Stimulated activated CD4-positive, alpha-beta T cell treated with anti-CD3 and anti-CD28 coated beads, Interleukin-12 subunit alpha, Interleukin-12 subunit beta, amount 100 ng/mL, for 48 hours (primary cell): ENCODE data around the gene MPND.
A peak's percentile ranks its signal among the peaks of the same experiment; 100 is the strongest.

Source experiments
- DNase-seq, 3 donors: peaks; one replicate each; pipeline ENCODE4 v3.0.0-alpha.2; 2020; ENCODE audit warnings: low read depth in 2 of 3, low spot score in 1 of 3

The MPND gene

GRCh38 chr19:4319067-4319718 lies 24.2 kb upstream of the MPND start:
- no peak for DNase-seq

- DNase-seq: no peak
Measured at GRCh38 chr19:4320419-4320818, 22.9 kb upstream of the MPND start.

GRCh38 chr19:4322942-4323665 lies 20.3 kb upstream of the MPND start:
- DNase-seq: no peak

- DNase-seq: no peak
Measured at GRCh38 chr19:4323692-4324091, 19.7 kb upstream of the MPND start.

GRCh38 chr19:4324228-4324627 lies 19.1 kb upstream of the MPND start:
- no peak for DNase-seq

DNA sequence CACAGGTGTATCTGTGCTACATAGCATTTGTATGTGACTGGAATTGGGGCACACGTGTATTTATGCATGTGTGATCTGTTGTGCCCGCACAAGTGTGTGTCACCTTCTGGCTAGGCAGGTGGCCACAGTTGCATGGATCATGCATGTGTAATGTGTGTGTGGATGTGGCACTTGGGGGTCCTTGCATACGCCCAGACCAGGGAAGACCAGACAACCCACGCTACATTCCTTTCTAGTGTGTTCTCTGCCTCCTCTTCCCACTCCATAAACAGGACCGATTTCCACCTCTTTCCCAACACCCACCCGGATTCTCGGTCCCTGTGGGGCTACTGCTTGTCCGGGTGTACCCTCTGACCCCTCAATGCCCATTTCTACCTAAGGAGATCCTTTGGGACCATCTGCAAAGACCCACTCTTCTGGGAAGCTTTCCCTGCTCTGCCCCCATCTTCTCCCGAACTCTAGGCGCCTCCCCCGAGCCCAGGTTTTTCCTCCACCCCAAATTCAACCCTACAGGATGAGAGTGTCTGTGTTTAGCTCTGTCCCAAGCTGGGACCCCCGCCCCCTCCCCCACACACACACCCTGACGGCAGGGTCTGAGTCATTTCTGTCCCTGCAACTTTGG lies 17.0 kb upstream of the MPND start:
- no peak for DNase-seq

DNA sequence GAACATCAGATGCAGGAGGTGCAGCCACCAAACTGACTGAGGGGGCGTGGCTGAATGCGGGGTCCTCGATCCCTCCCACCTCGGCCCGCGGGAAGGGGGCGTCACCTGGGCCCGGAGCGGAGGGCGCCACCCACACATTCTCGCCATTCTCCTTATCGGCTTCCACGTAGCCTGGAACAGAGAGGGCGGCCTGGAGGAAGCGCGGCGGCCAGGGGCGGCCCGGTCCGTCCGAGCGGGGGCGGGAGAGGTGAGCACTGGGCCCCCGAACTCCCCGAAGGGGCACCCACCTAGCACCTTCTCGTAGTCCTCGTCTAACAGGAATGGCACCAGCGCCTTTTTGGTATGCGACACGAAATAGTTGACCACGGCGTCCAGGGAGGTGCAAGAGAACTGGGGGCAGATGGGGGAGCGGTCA lies 16.5 kb upstream of the MPND start:
- DNase-seq: no peak

- peak; percentile 59 to 86 (median 80) for DNase-seq
Measured at GRCh38 chr19:4327252-4327876, 16.0 kb upstream of the MPND start.

GRCh38 chr19:4327877-4328242 lies 15.5 kb upstream of the MPND start:
- no peak for DNase-seq

DNA sequence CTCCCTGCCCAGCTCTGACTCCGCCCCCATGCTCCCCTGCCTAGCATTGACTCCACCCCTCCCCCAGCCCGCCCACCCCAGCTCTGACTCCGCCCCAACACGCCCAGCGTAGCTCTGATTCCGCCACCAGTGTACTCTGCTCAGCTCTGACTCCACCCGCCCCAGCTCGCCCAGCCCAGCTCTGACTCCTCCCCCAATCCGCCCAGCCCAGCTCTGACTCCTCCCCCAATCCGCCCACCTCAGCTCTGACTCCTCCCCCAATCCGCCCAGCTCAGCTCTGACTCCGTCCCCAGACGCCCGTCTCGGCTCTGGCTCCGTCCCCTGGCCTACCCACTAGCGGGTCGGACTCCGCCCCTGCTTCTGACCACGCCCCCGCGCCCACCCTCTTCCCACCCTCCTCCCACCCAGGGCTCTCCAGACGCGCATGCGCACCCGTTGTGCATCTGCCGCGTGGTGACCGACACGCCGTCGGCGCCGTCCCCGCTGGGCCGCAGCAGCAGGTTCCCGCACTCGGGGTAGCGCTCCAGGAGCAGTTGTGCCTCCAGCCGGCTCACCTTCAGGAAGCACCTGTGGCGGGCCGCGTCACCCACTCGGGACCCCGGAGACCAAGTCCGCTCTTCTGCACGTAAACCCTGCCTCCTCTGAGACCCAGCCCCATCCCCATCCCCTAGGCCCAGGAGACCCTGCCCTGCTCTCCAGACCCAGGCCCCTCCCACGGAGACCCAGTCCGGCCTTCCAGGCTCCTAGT lies 14.9 kb upstream of the MPND start:
- peak; percentile 89 to 99 (median 96) for DNase-seq

- peak; percentile 16 to 54 (median 54) for DNase-seq
Measured at GRCh38 chr19:4328991-4329681, 14.2 kb upstream of the MPND start.

- no peak for DNase-seq
Measured at GRCh38 chr19:4329858-4330257, 13.5 kb upstream of the MPND start.

DNA sequence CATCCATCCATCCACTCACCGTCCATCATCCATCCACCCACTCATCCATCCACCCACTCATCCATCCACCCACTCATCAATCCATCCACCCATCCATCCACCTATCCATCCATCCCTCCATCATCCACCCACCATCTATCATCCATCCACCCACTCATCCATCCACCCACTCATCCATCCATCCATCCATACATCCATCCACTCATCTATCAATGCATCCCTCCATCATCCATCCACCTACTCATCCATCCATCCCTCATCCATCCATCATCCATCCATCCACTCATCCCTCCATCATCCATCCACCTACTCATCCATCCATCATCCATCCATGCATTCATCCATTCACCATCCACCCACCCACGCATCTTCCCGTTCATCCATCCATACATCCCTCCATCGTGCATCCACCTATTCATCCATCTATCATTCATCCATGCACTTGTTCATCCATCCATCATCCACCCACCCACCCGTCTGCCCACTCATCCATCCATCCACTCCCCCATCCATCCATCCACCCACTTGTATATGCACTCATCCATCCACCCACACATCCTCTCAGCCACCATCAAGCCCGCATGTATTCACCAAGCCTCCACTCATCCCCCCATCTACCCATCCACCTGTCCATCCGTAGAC lies 8.3 kb upstream of the MPND start:
- no peak for DNase-seq

DNA sequence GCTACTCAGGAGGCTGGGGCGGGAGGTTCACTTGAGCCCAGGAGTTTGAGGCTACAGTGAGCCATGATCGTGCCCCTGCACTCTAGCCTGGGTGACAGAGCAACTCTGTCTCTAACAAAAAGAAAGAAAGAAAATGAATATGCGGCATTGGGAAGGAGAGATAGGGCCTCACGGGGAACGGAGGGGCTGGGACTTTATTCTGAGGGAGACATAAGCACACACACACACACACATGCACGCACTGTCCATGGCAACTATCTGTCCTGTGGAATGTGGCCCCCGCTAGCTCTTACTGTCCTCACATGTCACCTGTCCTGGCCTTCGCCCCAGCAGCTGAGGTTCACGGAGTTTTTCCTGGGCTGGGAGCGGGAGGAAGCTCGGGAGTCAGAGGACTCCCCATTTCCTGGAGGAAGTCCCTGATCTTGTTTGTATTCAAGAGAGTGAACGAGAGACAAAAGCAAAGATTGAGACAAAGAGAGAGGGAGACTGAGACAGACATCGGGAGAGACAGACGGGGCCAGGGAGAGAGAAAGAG lies 5.4 kb upstream of the MPND start:
- DNase-seq: no peak

- no peak for DNase-seq
Measured at GRCh38 chr19:4338441-4339355, 4.7 kb upstream of the MPND start, which contains the start of gene STAP2. Gene STAP2 (minus strand): TSS chr19:4338827. CDS start chr19:4338753, 74 bp downstream.

DNA sequence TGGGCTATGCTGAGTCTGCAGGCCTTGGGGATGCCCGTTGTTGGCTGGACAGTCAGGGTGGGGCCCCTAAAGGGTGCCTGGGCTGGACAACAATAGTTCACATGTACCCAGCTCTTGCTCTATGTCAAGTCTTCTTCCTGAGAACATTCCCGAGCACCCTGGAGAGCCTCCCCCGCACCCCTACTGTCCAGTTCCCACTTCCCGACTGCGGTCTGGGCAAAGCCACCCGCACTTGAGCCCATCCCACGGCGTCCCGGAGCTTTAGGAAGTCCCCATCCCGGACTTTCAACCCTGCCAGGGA lies 1.1 kb upstream of the MPND start:
- DNase-seq: no peak

DNA sequence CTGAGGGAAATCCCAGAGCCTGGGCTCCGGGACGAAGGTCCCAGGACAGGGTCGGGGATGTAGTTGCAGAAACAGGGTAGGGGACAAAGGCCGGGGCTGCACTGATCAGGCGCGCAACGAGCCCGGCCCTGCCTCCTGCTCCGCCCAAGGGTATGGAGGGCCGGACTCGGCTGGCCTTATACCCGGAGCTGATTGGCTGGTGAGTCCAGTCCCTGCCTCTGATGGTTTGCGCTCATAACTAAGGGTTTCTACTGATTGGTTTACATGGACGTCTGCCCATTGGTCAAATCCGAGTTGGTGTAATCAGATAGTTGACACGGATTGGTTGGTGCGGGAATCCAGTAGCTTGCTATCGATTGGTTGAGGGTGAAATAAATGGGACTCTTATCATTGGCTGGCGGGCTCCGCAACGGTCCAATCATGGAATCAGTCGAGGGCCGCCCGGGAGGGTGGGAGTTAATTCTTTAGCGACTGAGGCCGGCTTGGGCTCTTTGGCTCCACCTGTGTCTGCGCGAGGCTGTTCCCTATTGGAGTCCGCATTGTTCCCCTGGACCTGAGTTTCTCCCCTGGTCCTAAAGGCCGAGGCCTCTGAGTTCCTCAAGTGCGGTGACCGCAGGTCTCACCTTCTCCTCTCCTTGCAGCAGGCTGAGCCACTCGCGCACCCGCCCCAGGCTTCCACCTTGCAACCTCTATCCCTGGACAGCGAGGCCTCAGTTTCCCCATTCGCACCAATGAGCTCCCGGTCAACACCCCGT lies 570 bp upstream of the MPND start:
- peak; percentile 89 to 91 (median 90) for DNase-seq

DNA sequence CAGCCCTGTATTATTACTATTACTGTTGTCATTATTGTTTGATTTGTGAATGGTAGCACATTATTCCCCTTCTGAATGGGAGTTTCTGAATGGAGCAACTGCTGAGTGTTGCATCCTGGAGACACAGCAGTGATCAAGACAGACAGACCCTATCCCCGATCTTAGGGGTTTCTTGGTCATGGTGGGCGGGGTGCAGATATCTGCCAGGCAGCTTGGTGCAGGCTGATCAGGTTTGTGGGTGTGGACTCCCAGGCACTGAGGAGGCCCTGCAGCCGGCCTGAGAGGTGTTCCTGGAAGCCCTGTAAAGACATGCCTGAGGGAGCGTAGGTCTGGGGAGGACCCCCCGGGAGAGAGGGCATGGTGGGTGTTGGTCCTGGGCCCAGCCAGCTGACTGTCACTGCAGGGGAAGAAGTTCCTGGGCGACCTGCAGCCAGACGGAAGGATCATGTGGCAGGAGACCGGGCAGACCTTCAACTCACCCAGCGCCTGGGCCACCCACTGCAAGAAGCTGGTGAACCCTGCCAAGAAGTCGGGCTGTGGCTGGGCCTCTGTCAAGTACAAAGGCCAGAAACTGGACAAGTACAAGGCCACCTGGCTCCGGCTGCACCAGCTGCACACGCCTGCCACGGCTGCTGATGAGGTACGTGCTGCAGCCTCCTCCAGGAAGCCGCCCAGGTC lies 2.1 kb downstream of the MPND start:
- no peak for DNase-seq
